NK-92 (cell line): ENCODE data around the gene OBP2A.
"Not testable (repeated sequence)": the region's sequence is repeated elsewhere in the genome, so short reads cannot be mapped to it uniquely, and the experiment has no call there.

ENCODE experiments used
- DNase-seq: peaks from one replicate; lab custom pipeline; 2025; ENCODE audit not compliant: unreplicated experiment; lab: John Stamatoyannopoulos, UW

The OBP2A gene

GRCh38 chr9:135509458-135509857 is 36.5 kb upstream of the OBP2A start:
- DNase-seq: no peak

DNA sequence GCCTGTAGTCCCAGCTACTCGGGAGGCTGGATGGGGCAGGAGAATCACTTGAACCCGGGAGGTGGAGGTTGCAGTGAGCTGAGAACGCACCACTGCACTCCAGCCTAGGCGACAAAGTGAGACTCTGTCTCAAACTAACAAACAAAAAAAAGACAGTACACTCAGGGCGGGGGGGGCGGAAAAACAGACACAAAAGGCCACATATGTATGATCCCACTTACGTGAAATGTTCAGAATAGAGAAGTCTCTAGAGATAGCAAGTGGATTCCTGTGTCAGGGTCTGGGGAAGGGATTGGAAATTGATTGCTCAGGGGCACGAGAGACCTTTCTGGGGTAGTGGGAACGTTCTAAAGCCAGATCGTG is 33.7 kb upstream of the OBP2A start:
- DNase-seq: no peak

GRCh38 chr9:135512904-135513303 is 33.0 kb upstream of the OBP2A start:
- no peak for DNase-seq

GRCh38 chr9:135513351-135513846 is 32.5 kb upstream of the OBP2A start:
- no peak for DNase-seq

GRCh38 chr9:135513906-135514305 is 32.0 kb upstream of the OBP2A start:
- DNase-seq: not testable (repeated sequence)

- DNase-seq: no peak
Measured at GRCh38 chr9:135514342-135515082, 31.4 kb upstream of the OBP2A start.

- DNase-seq: no peak
Measured at GRCh38 chr9:135515083-135515951, 30.6 kb upstream of the OBP2A start.

DNA sequence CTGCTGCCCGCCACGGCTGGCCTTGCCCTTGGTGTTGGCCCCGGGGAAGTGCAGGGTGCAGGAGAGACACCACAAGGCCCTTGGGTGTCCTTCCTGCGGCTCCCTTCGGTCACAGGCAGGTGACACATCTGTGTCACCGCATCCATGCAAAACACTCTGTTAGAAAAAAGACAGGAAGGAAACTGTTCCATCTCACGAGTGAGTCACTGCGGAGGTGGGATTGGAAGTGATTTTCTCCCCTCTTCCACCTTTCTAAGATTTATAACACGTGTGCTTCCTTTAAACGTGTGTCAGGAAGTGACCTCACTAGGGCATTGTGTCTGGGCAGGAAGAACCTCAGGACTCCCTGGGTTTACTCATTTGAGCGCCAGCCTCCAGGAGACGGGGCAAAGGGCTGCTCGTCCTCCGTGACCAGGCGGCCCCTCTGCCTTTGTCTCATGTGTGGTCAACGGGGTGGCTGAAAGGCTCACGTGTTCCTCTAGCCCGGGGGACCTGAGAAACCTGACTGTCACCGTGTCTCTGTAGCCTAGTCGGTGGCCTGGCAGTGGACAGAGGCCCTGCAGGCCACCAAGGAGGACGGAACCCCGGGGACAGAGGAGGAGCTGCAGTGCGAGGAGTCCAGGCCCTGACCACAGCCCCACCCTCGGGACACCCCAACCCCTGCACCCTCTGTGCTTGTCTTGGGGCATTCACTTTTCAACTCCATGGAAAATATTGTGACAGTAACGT is 29.6 kb upstream of the OBP2A start:
- DNase-seq: no peak

DNA sequence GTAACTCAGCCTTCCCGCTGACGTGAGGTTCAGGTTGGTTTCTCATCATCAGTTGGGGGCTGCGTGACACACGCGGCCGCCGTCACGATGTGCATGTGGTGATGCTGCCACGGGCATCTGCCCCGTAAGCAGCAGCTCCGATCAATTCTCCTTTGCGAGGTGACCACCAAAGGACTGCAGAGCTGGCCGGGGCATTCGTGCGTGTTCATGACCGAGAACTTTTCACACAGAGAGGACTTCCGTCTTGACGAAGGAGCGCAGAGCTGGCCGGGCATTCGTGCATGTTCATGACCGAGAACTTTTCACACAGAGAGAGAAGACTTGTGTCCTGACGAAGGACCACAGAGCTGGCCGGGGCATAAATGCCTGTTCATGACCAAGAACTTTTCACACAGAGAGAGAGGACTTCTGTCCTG is 28.5 kb upstream of the OBP2A start:
- no peak for DNase-seq

DNA sequence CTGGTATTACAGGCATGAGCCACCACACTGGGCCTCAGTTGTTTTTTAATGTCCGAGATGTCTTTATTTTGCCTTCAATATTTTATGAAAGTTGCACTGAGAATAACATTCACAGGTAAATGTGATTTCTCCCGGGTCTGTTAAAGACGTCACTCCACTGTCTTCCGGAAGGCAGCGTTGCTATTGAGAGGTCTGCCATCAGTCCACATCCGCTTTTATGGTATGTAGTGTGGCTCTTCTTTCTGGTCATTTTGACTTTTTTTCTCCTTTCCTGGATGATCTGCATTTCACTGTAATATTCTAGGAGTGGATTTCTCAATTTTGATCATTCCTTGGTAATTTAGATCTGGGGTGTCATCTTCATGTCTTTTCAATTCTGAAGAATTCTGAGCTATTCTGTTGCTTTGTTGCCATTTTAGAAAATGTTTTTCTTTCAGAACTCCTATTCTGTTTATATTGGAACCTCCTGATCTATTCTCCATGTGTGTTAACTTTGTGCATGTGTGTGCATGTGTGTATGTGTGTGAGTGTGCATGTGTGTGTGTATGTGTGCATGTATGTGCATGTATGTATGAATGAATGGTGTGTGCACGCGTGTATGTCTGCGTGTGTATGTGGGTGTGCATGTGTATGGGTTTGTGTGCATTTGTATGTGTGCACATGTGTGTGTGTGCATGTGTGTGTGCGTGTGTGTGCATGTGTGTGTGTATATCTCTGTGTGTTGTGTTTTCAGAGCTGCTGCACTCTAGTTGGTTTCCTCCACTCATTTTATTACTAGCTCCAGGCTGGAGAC is 26.6 kb upstream of the OBP2A start:
- DNase-seq: no peak

DNA sequence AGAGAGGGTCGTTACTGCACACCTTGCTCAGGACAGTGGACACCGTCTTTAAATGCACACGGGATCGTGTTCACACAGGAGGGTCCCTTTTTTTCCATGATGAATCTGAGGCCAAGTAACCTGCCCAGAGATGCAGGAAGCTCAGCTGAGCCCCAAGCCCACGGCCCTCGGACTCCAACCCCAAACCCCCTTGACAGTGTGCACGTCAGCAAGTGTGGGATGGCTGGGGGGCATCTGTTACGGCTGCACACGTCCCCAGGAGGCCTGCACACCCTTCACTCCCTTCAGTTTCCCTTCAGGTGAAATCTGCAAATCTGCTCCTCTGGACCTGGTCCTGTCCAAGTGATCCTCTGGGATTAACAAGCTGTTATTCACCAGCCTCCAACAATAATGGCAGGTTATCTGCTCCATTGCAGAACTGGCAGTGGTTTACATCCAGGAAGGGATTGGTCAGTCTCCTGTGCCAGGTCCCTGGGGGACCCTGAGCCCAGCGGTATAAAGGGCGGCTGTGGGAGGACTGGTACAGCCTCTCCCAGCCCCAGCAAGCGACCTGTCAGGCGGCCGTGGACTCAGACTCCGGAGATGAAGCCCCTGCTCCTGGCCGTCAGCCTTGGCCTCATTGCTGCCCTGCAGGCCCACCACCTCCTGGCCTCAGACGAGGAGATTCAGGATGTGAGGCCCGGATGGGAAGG is 24.9 kb upstream of the OBP2A start, which contains the start of gene LCN1:
LCN1 (plus strand) TSS at position 525 of the 692 bp plus-strand sequence; CDS start at position 583, 58 bp downstream.
- DNase-seq: no peak

DNA sequence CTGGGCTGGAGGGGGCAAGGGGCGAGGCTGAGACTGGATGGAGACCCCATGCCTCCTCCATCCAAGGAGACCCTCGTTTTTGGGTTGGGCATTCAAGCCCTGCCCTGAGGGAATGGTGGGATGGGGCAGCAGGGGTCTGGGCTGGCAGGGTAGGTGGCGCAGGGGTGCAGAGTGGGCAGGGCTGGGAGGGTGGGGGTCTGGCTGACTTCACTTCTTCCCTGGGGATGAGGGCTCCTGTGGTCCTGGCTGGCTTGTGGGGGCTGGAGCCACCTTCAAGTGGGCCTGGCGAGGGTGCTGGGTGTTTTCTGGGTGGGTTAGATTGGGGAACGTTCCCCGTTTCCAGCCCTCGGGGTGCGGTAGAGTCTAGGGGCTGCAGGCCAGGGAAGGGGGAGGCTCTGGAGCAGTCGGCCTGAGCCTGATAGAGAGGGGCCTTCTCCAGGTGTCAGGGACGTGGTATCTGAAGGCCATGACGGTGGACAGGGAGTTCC is 24.3 kb upstream of the OBP2A start:
- no peak for DNase-seq

DNA sequence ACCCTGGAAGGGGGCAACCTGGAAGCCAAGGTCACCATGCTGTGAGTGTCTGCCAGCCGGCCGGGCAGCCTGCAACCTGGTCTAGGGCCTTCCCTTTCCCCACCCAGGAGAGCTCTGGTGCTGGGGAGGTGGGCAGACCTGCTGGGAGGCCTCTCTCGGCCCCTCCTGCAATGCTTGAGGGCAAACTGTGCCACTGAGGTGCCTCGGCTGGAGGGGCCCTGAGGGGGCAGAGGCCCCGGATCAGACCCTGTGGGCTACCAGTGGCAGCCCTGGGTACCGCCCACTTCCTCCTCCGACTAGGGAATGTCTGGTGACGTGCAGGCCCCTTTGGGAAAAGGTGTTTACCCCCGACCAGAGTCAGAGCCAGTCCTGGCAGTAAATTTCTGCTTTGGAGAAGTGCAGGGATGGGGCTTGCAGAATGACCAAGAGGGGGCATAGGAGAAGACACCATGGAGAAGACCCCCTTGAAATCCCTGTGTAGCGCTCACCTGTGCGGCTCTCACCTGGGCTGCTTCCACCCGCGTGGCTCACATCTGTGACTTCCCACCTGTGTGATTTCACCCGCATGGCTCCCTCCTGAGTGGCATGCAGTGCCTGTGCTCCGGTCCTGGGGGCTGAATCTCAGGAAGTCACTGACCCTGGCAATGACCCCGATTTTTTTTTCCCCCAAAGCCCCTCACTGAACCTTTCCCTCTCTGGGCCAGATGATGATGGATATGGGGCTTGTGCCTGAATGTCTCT is 23.6 kb upstream of the OBP2A start:
- DNase-seq: no peak

GRCh38 chr9:135522931-135523330 is 23.0 kb upstream of the OBP2A start:
- no peak for DNase-seq

DNA sequence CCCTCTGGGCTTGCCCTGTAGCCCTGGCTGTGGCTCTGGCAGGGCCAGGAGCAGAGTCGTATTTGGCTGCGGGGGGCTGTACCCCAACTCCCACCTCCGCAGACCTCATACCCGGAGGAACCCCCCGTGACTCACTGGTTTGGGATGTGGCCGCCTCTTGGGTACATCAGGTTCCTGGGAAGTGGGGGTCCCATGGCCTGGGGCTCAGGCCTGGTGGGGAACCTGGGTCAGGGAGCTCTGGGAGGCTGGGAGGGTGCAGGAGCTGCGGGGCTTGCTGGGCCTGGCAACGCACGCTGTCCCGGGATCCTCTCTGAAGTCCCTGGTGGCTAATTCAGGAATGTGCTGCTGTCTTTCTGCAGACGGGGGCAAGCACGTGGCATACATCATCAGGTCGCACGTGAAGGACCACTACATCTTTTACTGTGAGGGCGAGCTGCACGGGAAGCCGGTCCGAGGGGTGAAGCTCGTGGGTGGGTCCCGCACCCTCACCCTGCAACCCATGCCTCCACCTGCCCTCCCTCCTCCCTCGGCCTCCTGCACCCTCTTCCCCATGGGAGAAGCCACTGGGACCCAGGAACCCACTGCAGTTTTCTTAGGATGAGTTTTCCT is 22.3 kb upstream of the OBP2A start:
- no peak for DNase-seq

DNA sequence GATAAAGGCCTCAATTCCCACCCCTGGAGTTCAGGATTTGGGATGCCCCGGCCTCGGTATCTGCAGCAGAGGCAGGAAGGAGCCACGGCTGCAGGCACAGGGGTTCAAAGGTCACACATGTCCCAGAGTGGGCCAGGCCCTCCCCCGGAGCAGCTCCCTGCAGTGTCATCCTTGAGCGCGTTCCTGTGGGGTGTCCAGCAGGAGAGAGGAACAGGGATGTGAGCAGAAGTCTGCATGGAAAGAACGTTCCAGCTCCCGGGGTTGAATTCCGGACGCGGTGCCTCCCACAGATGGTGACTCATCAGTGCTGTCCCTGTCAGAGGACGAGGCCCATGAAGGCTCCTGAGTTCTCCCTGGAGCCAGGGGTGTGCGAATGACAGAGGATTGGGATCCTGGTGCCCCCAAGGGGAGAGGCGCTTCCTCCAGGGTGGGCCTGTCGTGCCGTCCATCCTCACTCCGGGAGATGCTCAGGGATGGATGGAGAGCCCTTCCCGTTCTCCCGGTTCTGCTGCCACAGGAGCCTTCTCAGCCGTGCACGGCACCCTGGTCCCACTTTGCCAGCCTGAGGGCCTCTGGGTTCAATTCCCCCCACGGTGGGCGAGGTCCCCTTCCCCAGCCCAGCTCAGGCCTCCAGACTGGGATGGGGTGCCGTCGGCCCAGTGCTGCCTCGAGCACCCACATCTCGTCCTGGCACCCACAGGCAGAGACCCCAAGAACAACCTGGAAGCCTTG is 21.6 kb upstream of the OBP2A start:
- no peak for DNase-seq

DNA sequence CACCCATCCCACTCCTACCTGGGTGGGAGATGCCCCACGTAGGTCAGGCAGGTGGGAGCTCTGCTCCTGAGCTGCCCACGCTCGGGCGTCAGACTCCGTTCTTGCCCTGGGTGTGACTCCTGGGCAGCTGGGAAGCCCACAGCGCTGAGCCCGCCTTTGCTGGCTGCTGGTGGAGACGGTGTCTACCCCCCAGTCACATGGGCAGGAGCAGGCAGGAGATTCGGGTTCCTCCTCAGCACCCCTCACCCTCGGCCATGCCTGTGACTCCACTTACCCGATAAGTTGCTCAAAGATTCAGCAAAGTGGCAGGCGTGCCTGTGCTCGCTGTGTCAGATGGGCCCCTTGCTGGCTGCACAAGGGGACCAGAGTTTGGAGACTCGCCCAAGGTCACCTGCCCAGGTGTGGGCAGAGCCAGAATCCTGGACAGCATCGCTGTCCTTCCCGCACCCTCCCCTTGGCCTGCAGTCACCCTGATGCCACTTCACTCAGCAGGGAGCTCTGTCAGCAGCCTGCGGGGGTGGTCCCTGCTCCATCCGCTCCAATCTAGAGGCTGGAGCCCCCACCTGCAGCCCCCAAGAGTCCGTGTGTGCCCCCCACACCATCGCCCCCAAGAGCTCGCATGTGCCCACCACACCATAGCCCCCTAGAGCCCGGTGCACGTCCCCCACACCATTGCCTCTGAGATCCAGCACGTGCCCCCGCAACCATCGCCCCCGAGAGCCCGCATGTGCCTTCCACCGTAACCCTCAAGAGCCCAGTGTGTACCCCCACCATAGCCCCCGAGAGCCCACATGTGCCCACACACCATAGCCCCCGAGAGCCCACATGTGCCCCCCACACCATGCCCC is 20.5 kb upstream of the OBP2A start:
- no peak for DNase-seq
